ENCODE data around the gene SARNP.
A peak's percentile ranks its signal among the peaks of the same experiment; 100 is the strongest.

The SARNP gene

GRCh38 chr12:55729819-55730818 is 87.4 kb downstream of the SARNP start:
- TF ChIP-seq JUND (IDR thresholded peaks at IDR 0.05; ENCODE audit: low read depth): no peak
- in situ Hi-C loops (cut with HindIII; ENCODE audit: low pct_unique_long_range_greater_than_20kb, low sequenced_read_pairs): no loop called here
- DNase-seq (ENCODE audit: low read depth in 1 of 2, low spot score in 1 of 2): peak in 1 of 2 experiments; percentile 65

DNA sequence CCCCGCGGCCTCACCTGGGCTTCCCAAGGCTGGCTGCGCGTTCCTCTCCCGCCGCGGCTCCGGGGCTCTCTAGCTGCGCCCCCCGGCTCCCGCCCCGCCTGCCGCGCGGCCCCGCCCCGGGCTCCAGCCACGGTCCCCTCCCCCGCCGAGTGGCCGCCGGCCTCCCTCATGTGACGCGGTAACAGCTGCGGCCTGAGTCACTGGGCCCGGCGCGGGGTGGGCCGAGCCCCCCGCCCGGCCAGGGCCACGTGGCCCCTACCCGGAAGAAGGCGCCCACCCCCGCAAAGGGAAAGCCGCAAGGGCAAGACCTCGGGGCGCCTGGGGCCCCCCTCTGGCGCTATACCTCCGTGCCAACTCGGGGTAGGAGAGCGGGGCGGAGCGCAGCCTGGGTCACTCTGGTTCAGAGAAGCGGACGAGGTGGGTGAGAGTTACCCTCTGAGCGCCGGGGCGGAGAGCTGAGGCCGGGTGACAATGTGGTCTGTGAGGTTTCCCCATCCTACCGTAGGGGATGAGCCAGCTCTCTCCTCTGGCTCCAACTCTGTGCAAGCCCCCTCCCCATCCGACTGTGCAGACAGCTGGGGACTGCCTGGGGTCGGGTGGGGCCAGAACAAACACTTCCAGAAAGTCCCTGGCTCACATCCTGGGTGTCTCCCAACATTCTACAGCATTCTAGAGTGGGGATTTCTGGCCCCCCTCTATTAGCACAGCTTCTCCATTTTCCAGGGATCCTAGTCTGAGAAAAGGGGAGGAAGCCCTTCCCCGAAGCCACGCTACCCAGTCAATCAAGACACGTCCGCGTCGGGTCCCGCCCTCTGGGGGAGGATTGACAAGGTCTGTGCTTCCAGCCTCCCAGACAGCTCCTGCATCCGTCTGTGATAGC is 88.3 kb downstream of the SARNP start, which contains the start of gene CD63:
TSS of gene CD63 (minus strand) at position 71 of the 880 bp plus-strand sequence. CDS start 668 bp downstream, outside the sequence.
- peak; percentile 95 to 99 for DNase-seq (ENCODE audit: low read depth in 1 of 2, low spot score in 1 of 2)
- no peak for TF ChIP-seq JUND (IDR thresholded peaks at IDR 0.05; ENCODE audit: low read depth)
- in situ Hi-C loops (cut with HindIII; ENCODE audit: low pct_unique_long_range_greater_than_20kb, low sequenced_read_pairs): no loop called here

DNA sequence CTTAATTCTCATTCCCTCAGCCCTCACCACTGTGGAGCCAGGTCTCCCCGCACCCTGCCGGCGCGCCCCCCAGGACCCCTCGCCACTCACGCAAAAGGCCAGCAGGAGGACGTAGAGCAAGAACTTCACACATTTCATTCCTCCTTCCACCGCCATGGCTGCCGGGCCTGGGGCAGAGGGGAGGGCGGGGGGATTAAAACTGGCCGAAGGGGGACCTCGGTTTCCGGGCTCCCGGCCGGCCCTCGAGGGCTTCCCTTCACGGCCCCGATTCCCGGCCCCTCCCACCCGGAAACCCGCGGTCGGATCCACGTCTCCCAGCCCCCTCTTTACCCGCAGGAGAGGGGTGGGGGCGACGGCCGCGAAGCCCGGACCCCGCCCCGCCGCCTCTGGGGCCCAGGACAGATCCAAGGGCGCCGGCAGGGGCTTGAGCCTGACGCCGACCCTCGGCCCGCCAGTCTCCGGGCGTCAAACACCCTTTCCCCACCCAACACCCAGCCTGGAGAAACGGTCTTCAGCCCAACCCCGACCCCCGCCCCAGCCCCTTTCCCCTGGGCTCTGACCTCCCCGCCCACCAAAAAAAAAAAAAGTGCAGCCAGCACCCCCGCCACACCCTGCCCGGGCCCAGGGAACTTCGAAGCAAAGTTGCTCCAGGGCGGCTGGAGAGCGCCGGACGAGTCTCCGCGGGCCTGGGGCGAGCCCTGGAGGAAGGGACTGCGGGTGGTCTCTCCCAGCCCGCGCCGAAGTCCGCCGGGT is 89.2 kb downstream of the SARNP start:
- in situ Hi-C loops (cut with HindIII; ENCODE audit: low pct_unique_long_range_greater_than_20kb, low sequenced_read_pairs): no loop called here
- TF ChIP-seq JUND (IDR thresholded peaks at IDR 0.05; ENCODE audit: low read depth): no peak
- peak in 1 of 2 experiments; percentile 73 for DNase-seq (ENCODE audit: low read depth in 1 of 2, low spot score in 1 of 2)

DNA sequence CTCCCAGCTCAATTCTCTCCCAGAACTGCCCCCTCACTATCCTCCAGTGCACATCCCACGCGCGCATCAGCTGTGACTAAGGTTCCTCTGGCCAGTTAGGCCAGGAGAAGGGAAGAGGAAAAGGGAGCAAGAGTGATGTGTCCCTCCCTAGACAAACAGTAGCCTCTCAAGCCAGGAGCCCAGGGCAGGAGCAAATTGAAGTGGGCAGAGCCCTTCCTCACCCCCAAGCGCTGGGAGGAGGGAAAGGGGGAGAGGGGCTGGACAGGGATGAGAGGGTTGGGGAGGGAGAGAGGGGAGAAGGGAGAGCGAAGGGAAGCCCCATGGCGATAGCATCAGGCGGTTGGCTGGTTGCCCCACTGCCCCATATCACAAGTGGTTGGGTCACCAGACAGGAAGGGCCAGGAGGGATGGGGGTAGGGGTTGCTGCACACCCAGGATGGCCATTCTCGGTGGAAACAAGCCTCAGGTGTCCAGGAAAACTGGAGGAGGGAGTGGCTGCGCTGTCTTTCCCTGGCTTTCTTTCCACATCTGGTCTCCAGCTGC is 89.8 kb downstream of the SARNP start:
- no peak for TF ChIP-seq JUND (IDR thresholded peaks at IDR 0.05; ENCODE audit: low read depth)
- in situ Hi-C loops (cut with HindIII; ENCODE audit: low pct_unique_long_range_greater_than_20kb, low sequenced_read_pairs): no loop called here
- peak in 1 of 2 experiments; percentile 55 for DNase-seq (ENCODE audit: low read depth in 1 of 2, low spot score in 1 of 2)

GRCh38 chr12:55726971-55727370 is 90.6 kb downstream of the SARNP start:
- DNase-seq (ENCODE audit: low read depth in 1 of 2, low spot score in 1 of 2): no peak
- in situ Hi-C loops (cut with HindIII; ENCODE audit: low pct_unique_long_range_greater_than_20kb, low sequenced_read_pairs): no loop called here
- no peak for TF ChIP-seq JUND (IDR thresholded peaks at IDR 0.05; ENCODE audit: low read depth)

DNA sequence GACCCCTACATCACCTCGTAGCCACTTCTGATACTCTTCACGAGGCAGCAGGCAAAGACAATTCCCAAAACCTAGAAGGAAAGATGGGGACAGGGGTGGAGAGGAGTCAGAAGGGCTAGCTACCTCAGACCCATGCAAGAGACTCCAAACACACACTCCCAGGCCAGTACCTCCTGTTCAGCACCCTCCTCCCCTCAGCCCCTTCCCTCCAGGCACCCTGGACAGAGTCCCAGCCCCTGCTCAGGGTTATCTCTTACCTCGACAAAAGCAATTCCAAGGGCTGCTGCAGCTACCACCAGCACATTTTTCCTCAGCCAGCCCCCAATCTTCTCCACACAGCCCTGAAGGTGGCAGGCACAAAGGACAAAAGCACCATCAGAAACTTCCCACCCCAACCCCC is 92.0 kb downstream of the SARNP start:
- TF ChIP-seq JUND (IDR thresholded peaks at IDR 0.05; ENCODE audit: low read depth): no peak
- DNase-seq (ENCODE audit: low read depth in 1 of 2, low spot score in 1 of 2): no peak

DNA sequence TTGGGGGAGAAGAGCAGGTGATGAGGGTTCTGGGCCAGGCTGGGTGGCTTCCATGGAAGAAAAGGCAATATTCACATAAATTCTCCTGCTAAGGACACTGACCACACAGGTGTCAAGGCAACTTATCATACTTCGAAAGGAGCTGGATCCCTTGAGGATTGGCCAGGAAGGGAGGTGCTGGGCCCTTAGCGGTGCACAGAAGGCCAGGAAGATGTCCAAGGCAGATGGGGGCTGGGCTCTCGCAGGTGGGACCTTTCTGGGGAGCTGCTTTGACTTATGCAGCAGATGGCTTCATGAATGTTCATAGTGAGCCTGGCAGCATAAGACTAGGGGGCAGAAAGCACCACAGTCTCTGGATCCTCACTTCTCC is 92.6 kb downstream of the SARNP start:
- no peak for DNase-seq (ENCODE audit: low read depth in 1 of 2, low spot score in 1 of 2)
- in situ Hi-C loops (cut with HindIII; ENCODE audit: low pct_unique_long_range_greater_than_20kb, low sequenced_read_pairs): no loop called here
- TF ChIP-seq JUND (IDR thresholded peaks at IDR 0.05; ENCODE audit: low read depth): no peak

More for the DNA sequence above, 92.0 kb downstream of the SARNP start:
- in situ Hi-C loops (cut with HindIII; ENCODE audit: low pct_unique_long_range_greater_than_20kb, low sequenced_read_pairs): no loop called here

GRCh38 chr12:55724226-55724939 is 93.1 kb downstream of the SARNP start:
- in situ Hi-C loops (cut with HindIII; ENCODE audit: low pct_unique_long_range_greater_than_20kb, low sequenced_read_pairs): no loop called here
- peak in 1 of 2 experiments; percentile 82 for DNase-seq (ENCODE audit: low read depth in 1 of 2, low spot score in 1 of 2)
- no peak for TF ChIP-seq JUND (IDR thresholded peaks at IDR 0.05; ENCODE audit: low read depth)

GRCh38 chr12:55723516-55724225 is 93.9 kb downstream of the SARNP start:
- in situ Hi-C loops (cut with HindIII; ENCODE audit: low pct_unique_long_range_greater_than_20kb, low sequenced_read_pairs): no loop called here
- DNase-seq (ENCODE audit: low read depth in 1 of 2, low spot score in 1 of 2): no peak
- no peak for TF ChIP-seq JUND (IDR thresholded peaks at IDR 0.05; ENCODE audit: low read depth)

GRCh38 chr12:55722948-55723347 is 94.6 kb downstream of the SARNP start:
- in situ Hi-C loops (cut with HindIII; ENCODE audit: low pct_unique_long_range_greater_than_20kb, low sequenced_read_pairs): no loop called here
- no peak for DNase-seq (ENCODE audit: low read depth in 1 of 2, low spot score in 1 of 2)
- TF ChIP-seq JUND (IDR thresholded peaks at IDR 0.05; ENCODE audit: low read depth): no peak
